Astrocyte (in vitro differentiated cells and primary cell): ENCODE measurements around the gene FN3K. TPM values are rescaled to one million over a fixed set of nuclear protein-coding genes. Genes with fewer than 3 reads are reported as not detected.
A peak's percentile ranks its signal among the peaks of the same experiment; 100 is the strongest.

ENCODE experiments used
- DNase-seq: peaks from one replicate; pipeline ENCODE4 v3.0.0-alpha.2; 2010; ENCODE audit warnings: low read depth
- FAIRE-seq: peaks from 2 replicates; lab custom pipeline; 2011; peaks lifted over from hg19 to GRCh38; lab: Jason Lieb, UNC
- H2AFZ ChIP-seq: 2 replicates; pipeline ENCODE4 v1.6.0; 2012; ENCODE audit warnings: low read depth, low read length, inconsistent platforms
- H3K27ac ChIP-seq: 2 replicates; pipeline ENCODE4 v1.5.1; 2011; ENCODE audit warnings: low read depth, low read length, inconsistent platforms
- H3K27me3 ChIP-seq: 2 replicates; pipeline ENCODE4 v1.6.0; 2011; ENCODE audit warnings: low read length, inconsistent platforms; ENCODE audit not compliant: insufficient read depth
- H3K36me3 ChIP-seq: 2 replicates; pipeline ENCODE4 v1.5.1; 2011; ENCODE audit warnings: low read length, inconsistent platforms; ENCODE audit not compliant: insufficient read depth
- H3K4me1 ChIP-seq: 2 replicates; pipeline ENCODE4 v1.5.1; 2011; ENCODE audit warnings: low read length, inconsistent platforms; ENCODE audit not compliant: insufficient read depth
- H3K4me2 ChIP-seq: 2 replicates; pipeline ENCODE4 v1.6.0; 2012; ENCODE audit warnings: low read length, inconsistent platforms
- H3K4me3 ChIP-seq: 2 replicates; pipeline ENCODE4 v1.5.1; 2011; ENCODE audit warnings: low read depth, mild to moderate bottlenecking, low read length, inconsistent platforms; ENCODE audit not compliant: insufficient read depth
- H3K79me2 ChIP-seq: 2 replicates; pipeline ENCODE4 v1.6.0; 2012; ENCODE audit warnings: mild to moderate bottlenecking, low read length, inconsistent platforms; ENCODE audit not compliant: insufficient read depth
- H3K9ac ChIP-seq: 2 replicates; pipeline ENCODE4 v1.6.0; 2012; ENCODE audit warnings: mild to moderate bottlenecking, low read length, inconsistent platforms
- H3K9me3 ChIP-seq: 2 replicates; pipeline ENCODE4 v1.5.1; 2012; ENCODE audit warnings: low read depth, mild to moderate bottlenecking, low read length, inconsistent platforms; ENCODE audit not compliant: insufficient read depth
- H4K20me1 ChIP-seq: 2 replicates; pipeline ENCODE4 v1.6.0; 2012; ENCODE audit warnings: low read length, inconsistent platforms; ENCODE audit not compliant: insufficient read depth
- H3K27ac Mint-ChIP-seq: one replicate; pipeline ENCODE4 v1.8.0; 2021; ENCODE audit warnings: mild to moderate bottlenecking, mixed read lengths; ENCODE audit not compliant: unreplicated experiment
- H3K27me3 Mint-ChIP-seq: one replicate; pipeline ENCODE4 v1.8.0; 2021; ENCODE audit warnings: low read depth, mixed read lengths; ENCODE audit not compliant: unreplicated experiment
- H3K36me3 Mint-ChIP-seq: one replicate; pipeline ENCODE4 v1.8.0; 2021; ENCODE audit warnings: low read depth, mixed read lengths; ENCODE audit not compliant: unreplicated experiment
- H3K4me1 Mint-ChIP-seq: one replicate; pipeline ENCODE4 v1.8.0; 2021; ENCODE audit warnings: low read depth, mixed read lengths; ENCODE audit not compliant: unreplicated experiment
- H3K4me3 Mint-ChIP-seq: one replicate; pipeline ENCODE4 v1.8.0; 2021; ENCODE audit warnings: mild to moderate bottlenecking, moderate library complexity, mixed read lengths; ENCODE audit not compliant: unreplicated experiment
- H3K9me3 Mint-ChIP-seq: one replicate; pipeline ENCODE4 v1.8.0; 2021; ENCODE audit warnings: mild to moderate bottlenecking, mixed read lengths; ENCODE audit not compliant: unreplicated experiment
- CTCF ChIP-seq: IDR thresholded peaks from 2 replicates; pipeline ENCODE4 v1.5.1; 2011; ENCODE audit warnings: low read depth, mild to moderate bottlenecking, inconsistent platforms, low read length, moderate library complexity; ENCODE audit not compliant: insufficient read depth
- EZH2 ChIP-seq: IDR thresholded peaks from 2 replicates; pipeline ENCODE4 v1.6.1; 2012; ENCODE audit warnings: mild to moderate bottlenecking, low read length, inconsistent platforms; ENCODE audit not compliant: insufficient read depth
- total RNA-seq: library from RNA; stranded (reverse); gene quantifications from 2 replicates; pipeline ENCODE4 v1.2.1, GENCODE V29; 2021

Gene FN3K
- total RNA-seq, 1 donor from 2014 or later = 4.1 TPM

- Histone ChIP-seq H3K9me3 (no peaks in the 10 kb centered on the region), H3K27ac (peak overlapping the region; percentile 65), H2AFZ (peak overlapping the region; percentile 50), H3K4me2 (peak overlapping the region; percentile 46), H4K20me1 (peaks cover 39% of the 10 kb centered on the region), H3K4me3 (no peak overlapping the region), H3K27me3 (no peaks in the 10 kb centered on the region), H3K4me1 (peaks cover 12% of the 10 kb centered on the region), H3K36me3 (no peaks in the 10 kb centered on the region), H3K79me2 (peaks cover 53% of the 10 kb centered on the region), H3K9ac (peak overlapping the region; percentile 55)
- FAIRE-seq (no peak), DNase-seq (peak; percentile 96)
- H3K4me3 Mint-ChIP-seq = peak overlapping the region; percentile 41
- H3K4me1 Mint-ChIP-seq = peaks cover 8% of the 10 kb centered on the region
- H3K27me3 Mint-ChIP-seq = no peaks in the 10 kb centered on the region
- peak overlapping the region; percentile 73 for H3K27ac Mint-ChIP-seq
- H3K36me3 Mint-ChIP-seq = peaks cover 9% of the 10 kb centered on the region
- H3K9me3 Mint-ChIP-seq = no peaks in the 10 kb centered on the region
- no peak for TF ChIP-seq EZH2
- no peak for TF ChIP-seq CTCF
Measured at GRCh38 chr17:82791532-82791931, 56.1 kb downstream of the FN3K start.

DNA sequence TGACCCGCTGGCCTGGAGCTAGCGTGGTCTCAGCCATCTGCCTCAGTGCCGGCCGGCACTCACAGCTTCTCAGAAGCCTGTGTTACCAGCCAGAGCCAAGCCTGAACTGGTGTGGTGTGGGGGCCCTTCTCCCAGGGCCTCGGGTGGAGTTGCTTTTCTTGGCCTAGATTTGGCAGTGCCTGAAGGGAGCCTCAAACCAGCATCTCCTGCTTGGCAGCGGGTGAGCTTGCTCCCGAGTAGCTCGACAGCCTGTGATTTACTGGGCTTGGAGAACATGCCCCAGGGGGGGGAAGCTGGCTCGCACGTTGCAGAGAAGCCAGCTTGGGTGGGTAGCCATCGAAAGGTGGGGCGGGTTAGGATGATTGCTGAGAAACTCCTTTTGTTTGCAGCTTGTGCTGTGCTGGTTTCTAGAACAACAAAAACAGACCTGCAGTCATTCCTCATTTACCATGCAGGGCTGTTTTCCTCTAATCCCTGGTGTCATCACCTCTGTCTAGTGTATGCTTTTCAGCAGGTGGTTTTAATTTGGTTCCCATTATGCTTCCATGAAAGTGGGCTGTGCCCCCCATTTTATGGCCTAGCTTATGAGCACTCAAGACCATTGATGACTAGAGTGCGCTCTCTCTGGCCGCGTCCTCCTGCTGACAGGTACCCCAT lies 58.7 kb downstream of the FN3K start:
- no peak overlapping the region for H3K27ac Mint-ChIP-seq
- no peak for TF ChIP-seq CTCF
- no peak for TF ChIP-seq EZH2
- Histone ChIP-seq H3K9me3 (no peaks in the 10 kb centered on the region), H3K36me3 (no peaks in the 10 kb centered on the region), H3K27me3 (no peaks in the 10 kb centered on the region), H3K27ac (no peak overlapping the region), H3K4me2 (no peak overlapping the region), H2AFZ (no peak overlapping the region), H3K9ac (no peak overlapping the region), H3K4me1 (peaks cover 8% of the 10 kb centered on the region), H3K4me3 (no peak overlapping the region), H3K79me2 (peaks cover 48% of the 10 kb centered on the region), H4K20me1 (peaks cover 33% of the 10 kb centered on the region)
- no peaks in the 10 kb centered on the region for H3K9me3 Mint-ChIP-seq
- H3K4me1 Mint-ChIP-seq = peaks cover 8% of the 10 kb centered on the region
- no peaks in the 10 kb centered on the region for H3K27me3 Mint-ChIP-seq
- H3K36me3 Mint-ChIP-seq = peaks cover 9% of the 10 kb centered on the region
- FAIRE-seq (no peak), DNase-seq (no peak)
- no peak overlapping the region for H3K4me3 Mint-ChIP-seq

GRCh38 chr17:82794781-82795482 lies 59.5 kb downstream of the FN3K start:
- FAIRE-seq = no peak

More at GRCh38 chr17:82794781-82795482, 59.5 kb downstream of the FN3K start:
- TF ChIP-seq CTCF = no peak
- no peak for TF ChIP-seq EZH2
- H3K27me3 Mint-ChIP-seq = no peaks in the 10 kb centered on the region
- H3K27ac Mint-ChIP-seq = no peak overlapping the region
- Histone ChIP-seq H3K79me2 (peaks cover 40% of the 10 kb centered on the region), H3K27me3 (no peaks in the 10 kb centered on the region), H3K4me2 (no peak overlapping the region), H3K9ac (no peak overlapping the region), H2AFZ (no peak overlapping the region), H3K36me3 (no peaks in the 10 kb centered on the region), H3K4me3 (no peak overlapping the region), H3K4me1 (peaks cover 8% of the 10 kb centered on the region), H4K20me1 (peaks cover 31% of the 10 kb centered on the region), H3K27ac (no peak overlapping the region), H3K9me3 (no peaks in the 10 kb centered on the region)
- DNase-seq = no peak
- H3K9me3 Mint-ChIP-seq = no peaks in the 10 kb centered on the region
- H3K36me3 Mint-ChIP-seq = peaks cover 11% of the 10 kb centered on the region
- no peak overlapping the region for H3K4me3 Mint-ChIP-seq
- peaks cover 8% of the 10 kb centered on the region for H3K4me1 Mint-ChIP-seq
